Psoas muscle (tissue), 8 donors: ENCODE results near the gene BRCA2. TPM values are rescaled to one million over a fixed set of nuclear protein-coding genes. Genes with fewer than 3 reads are reported as not detected.
"Not testable (repeated sequence)": the region's sequence is repeated elsewhere in the genome, so short reads cannot be mapped to it uniquely, and the experiment has no call there.

ENCODE experiments used
- ATAC-seq, 4 donors: fragments of 200-7000 bp; cut with Tn5 transposase; one replicate each; pipeline ENCODE4 v1.9.1; 2020; ENCODE audit warnings: moderate library complexity in 3 of 4, mild to moderate bottlenecking in 2 of 4
- DNase-seq, 2 donors: peaks; one replicate each; pipeline ENCODE4 v3.0.0-alpha.2; 2020
- H3K27ac ChIP-seq: fragments of 200-600 bp; one replicate; pipeline ENCODE4 v1.8.0; 2022
- H3K27me3 ChIP-seq, 3 donors: fragments of 200-600 bp in 1 of 3; one replicate each; pipeline versions ENCODE4 v1.6.1 to v1.8.0; 2013 to 2022; ENCODE audit warnings: low read length in 2 of 3, mild to moderate bottlenecking in 2 of 3, moderate library complexity in 1 of 3; ENCODE audit not compliant: insufficient read depth in 3 of 3
- H3K36me3 ChIP-seq, 2 donors: fragments of 200-600 bp in 1 of 2; one replicate each; pipeline versions ENCODE4 v1.6.1 to v1.8.0; 2013 to 2022; ENCODE audit warnings: low read depth in 1 of 2, mild to moderate bottlenecking in 1 of 2, moderate library complexity in 1 of 2; ENCODE audit not compliant: insufficient read depth in 1 of 2
- H3K4me1 ChIP-seq: fragments of 200-600 bp; one replicate; pipeline ENCODE4 v1.8.0; 2022
- H3K4me3 ChIP-seq: fragments of 200-600 bp; one replicate; pipeline ENCODE4 v1.8.0; 2022; ENCODE audit warnings: mild to moderate bottlenecking
- H3K9me3 ChIP-seq: fragments of 200-600 bp; one replicate; pipeline ENCODE4 v1.8.0; 2022
- WGBS, 3 donors: extraction: QIAGEN DNeasy Blood & Tissue Kit; methylation state at CpG; one replicate each; pipeline versions ENCODE4 v1.1.6 to v1.1.7; 2013; 5-methylcytosine and 5-hydroxymethylcytosine counted together
- intact Hi-C, 2 donors: fragments of 100-400 bp; cut with DNase I; formaldehyde crosslinking; loops; one replicate each; pipeline versions ENCODE4 v1.11.0 to v1.14.2; 2022
- polyA plus RNA-seq, 3 donors: library from polyadenylated mRNA; stranded (reverse); fragments of 200-250 nt; gene quantifications; one replicate each; pipeline ENCODE4 v1.2.3, GENCODE V29; 2013
- total RNA-seq, 4 donors: library from RNA; stranded (reverse); fragmentation: NEBNext Ultra II Directional in 2 of 4; extraction: Animal tissue kit (Norgen Biotek cat#: 25700) in 2 of 4; gene quantifications; one replicate each; pipeline versions ENCODE4 v1.2.1 to v1.2.4, GENCODE V29; 2021 to 2023
- TF ChIP-seq, protein P1 (sequence below): fragments of 200-600 bp; IDR thresholded peaks from one replicate; pipeline ENCODE4 v1.8.0; 2022; ENCODE audit warnings: antibody characterized with exemption
- donor health status: healthy with polysubstance abuse.
- donor health status: DM: no; HTN: no; CAD: no; lungs with moderate emphysema.
- donor health status: Bipolar disorder and iron deficiency.
- donor health status: healthy.
- donor health status: DM: yes; HTN: yes; CAD: no.
- donor health status: DM: no; HTN: no; CAD: no.
- donor health status: DM: no; HTN: no; CAD: no.
- donor health status: DM: yes; HTN: yes; CAD: no.

BRCA2 gene
- total and polyA plus RNA-seq, 7 donors = 0.01 to 0.34 (median 0.11) TPM

DNA sequence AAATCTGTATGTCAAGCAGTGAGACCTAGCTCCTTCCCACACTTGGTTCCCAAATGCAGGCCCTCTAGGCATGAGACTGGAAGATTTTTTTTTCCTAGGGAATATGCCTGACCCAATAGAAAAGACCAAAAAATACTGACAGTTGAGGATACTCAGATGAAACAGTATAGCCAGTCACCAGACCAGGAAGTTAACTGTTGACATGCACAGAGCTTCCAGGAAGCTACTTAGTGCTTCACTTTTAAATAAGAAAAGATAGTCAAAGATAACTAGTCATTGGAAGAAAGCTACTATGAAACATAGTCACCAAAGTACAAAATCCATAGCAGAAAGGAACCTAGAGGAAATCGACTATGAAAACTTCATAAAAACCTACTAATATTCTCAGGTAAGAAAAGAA lies 32.3 kb downstream of the BRCA2 start:
- intact Hi-C loops = no loop called here
- H3K9me3 ChIP-seq = no peaks in the 10 kb centered on the region
- no peak overlapping the region for H3K4me3 ChIP-seq
- WGBS, 3 donors = 62 to 100% (median 97%) methylated on average over 1 of the region's 1 CpG
- no peaks in the 10 kb centered on the region for H3K27me3 ChIP-seq
- no peaks in the 10 kb centered on the region for H3K4me1 ChIP-seq
- TF ChIP-seq, protein P1, sequence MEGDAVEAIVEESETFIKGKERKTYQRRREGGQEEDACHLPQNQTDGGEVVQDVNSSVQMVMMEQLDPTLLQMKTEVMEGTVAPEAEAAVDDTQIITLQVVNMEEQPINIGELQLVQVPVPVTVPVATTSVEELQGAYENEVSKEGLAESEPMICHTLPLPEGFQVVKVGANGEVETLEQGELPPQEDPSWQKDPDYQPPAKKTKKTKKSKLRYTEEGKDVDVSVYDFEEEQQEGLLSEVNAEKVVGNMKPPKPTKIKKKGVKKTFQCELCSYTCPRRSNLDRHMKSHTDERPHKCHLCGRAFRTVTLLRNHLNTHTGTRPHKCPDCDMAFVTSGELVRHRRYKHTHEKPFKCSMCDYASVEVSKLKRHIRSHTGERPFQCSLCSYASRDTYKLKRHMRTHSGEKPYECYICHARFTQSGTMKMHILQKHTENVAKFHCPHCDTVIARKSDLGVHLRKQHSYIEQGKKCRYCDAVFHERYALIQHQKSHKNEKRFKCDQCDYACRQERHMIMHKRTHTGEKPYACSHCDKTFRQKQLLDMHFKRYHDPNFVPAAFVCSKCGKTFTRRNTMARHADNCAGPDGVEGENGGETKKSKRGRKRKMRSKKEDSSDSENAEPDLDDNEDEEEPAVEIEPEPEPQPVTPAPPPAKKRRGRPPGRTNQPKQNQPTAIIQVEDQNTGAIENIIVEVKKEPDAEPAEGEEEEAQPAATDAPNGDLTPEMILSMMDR = no peak
- ATAC-seq = no peak
- no peak overlapping the region for H3K27ac ChIP-seq
- H3K36me3 ChIP-seq = no peaks in the 10 kb centered on the region
- no peak for DNase-seq

DNA sequence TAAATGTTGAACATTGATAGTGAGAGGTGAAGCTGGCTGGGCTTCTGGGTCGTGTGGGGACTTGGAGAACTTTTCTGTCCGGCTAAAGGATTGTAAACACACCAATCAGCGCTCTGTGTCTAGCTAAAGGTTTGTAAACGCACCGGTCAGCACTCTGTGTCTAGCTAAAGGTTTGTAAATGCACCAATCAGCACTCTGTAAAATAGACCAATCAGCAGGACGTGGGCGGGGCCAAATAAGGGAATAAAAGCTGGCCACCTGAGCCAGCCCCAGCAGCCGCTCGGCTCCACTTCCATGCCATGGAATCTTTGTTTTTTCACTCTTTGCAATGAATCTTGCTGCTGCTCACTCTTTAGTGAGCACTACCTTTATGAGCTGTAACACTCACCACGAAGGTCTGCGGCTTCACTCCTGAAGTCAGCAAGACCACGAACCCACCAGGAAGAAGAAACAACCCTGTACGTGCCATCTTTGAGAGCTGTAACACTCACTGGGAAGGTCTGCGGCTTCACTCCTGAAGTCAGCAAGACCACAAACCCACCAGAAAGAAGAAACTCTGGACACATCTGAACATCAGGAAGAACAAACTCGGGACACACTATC lies 35.6 kb downstream of the BRCA2 start:
- ATAC-seq, H3K4me3 ChIP-seq, H3K9me3 ChIP-seq, H3K4me1 ChIP-seq, H3K27ac ChIP-seq, H3K36me3 ChIP-seq, H3K27me3 ChIP-seq, intact Hi-C loops, DNase-seq: not testable (repeated sequence)
- 95 to 97% (median 97%) methylated on average over 15 of the region's 15 CpGs for WGBS, 3 donors

DNA sequence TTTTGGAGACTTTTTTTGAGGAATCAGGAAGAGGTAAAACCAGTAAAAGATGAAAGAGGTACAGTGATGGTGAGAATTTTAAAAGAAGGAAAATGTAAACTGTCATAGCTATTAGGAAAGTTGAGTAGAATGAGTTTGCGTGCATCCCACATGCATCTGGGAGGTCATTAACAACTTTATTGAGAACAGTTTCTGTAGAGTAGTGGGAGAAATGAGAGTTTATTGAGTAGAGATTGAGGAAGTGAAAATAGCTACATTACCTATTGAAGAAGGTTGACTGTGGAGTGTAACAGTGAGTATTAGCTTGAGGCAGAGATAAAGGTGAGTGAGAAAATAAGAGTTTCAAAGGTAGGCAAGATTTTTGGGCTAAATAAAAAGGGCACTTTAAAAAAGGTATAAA lies 38.7 kb downstream of the BRCA2 start:
- no peak overlapping the region for H3K27ac ChIP-seq
- H3K36me3 ChIP-seq = no peaks in the 10 kb centered on the region
- ATAC-seq (no peak), DNase-seq (no peak)
- H3K9me3 ChIP-seq = no peaks in the 10 kb centered on the region
- H3K4me1 ChIP-seq = no peaks in the 10 kb centered on the region
- TF ChIP-seq, protein P1 = no peak
- no peak overlapping the region for H3K4me3 ChIP-seq
- intact Hi-C loops = no loop called here
- WGBS, 3 donors = 97 to 100% (median 97%) methylated on average over 1 of the region's 1 CpG
- H3K27me3 ChIP-seq = no peaks in the 10 kb centered on the region

DNA sequence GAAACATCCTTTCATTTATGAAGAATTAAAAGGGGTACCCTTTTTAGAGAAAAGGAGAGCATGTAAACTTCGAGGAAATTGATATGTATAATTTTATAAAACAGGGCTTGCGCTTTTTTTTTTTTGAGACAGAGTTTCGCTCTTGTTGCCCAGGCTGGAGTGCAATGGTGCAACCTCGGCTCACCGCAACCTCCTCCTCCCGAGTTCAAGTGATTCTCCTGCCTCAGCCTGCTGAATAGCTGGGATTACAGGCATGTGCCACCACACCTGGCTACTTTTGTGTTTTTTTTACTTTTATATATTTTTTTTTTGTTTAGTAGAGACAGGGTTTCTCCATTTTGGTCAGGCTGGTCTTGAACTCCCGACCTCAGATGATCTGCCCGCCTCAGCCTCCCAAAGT lies 40.6 kb downstream of the BRCA2 start:
- DNase-seq, H3K27me3 ChIP-seq, H3K27ac ChIP-seq, H3K36me3 ChIP-seq, H3K4me1 ChIP-seq, ATAC-seq, H3K9me3 ChIP-seq, intact Hi-C loops, H3K4me3 ChIP-seq: not testable (repeated sequence)
- 96 to 97% (median 96%) methylated on average over 8 of the region's 8 CpGs for WGBS, 3 donors

DNA sequence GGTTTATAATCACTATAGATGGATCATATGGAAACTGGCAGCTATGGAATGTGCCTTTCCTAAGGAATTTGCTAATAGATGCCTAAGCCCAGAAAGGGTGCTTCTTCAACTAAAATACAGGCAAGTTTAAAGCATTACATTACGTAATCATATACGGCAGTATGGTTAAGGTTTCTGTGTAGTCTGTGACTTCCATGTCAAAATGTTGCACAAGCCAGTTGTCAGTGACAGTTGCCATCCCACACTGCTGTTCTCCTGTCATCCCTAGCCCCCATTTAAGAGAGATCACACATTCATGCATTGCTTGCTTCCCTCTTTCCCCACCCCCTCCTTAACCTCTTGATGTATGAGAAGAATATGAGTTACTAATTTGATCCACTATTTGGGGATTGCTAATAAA lies 47.3 kb downstream of the BRCA2 start:
- WGBS, 3 donors = 90 to 96% (median 94%) methylated on average over 2 of the region's 2 CpGs
- no peak for DNase-seq
- no peak for ATAC-seq
- intact Hi-C loops = no loop called here
- no peaks in the 10 kb centered on the region for H3K4me1 ChIP-seq
- no peaks in the 10 kb centered on the region for H3K36me3 ChIP-seq
- no peaks in the 10 kb centered on the region for H3K9me3 ChIP-seq
- H3K27me3 ChIP-seq = no peaks in the 10 kb centered on the region
- H3K4me3 ChIP-seq = no peak overlapping the region
- TF ChIP-seq, protein P1 = no peak
- no peak overlapping the region for H3K27ac ChIP-seq

DNA sequence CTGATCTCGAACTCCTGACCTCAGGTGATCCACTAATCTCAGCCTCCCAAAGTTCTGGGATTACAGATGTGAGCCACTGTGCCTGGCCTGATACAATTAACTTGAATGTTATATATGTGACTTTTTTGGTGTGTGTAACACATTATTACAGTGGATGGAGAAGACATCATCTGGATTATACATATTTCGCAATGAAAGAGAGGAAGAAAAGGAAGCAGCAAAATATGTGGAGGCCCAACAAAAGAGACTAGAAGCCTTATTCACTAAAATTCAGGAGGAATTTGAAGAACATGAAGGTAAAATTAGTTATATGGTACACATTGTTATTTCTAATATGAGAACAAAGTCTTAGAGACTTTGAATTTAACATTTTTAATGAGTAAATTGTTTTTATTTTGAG lies 55.5 kb downstream of the BRCA2 start:
- no peaks in the 10 kb centered on the region for H3K27me3 ChIP-seq
- H3K9me3 ChIP-seq = no peaks in the 10 kb centered on the region
- no peak overlapping the region for H3K4me3 ChIP-seq
- no peaks in the 10 kb centered on the region for H3K36me3 ChIP-seq
- no peak overlapping the region for H3K27ac ChIP-seq
- ATAC-seq = no peak
- intact Hi-C loops = no loop called here
- no peaks in the 10 kb centered on the region for H3K4me1 ChIP-seq
- TF ChIP-seq, protein P1 = no peak
- 95 to 100% (median 96%) methylated on average over 2 of the region's 2 CpGs for WGBS, 3 donors
- DNase-seq = no peak
